Heart right ventricle (tissue), 16 donors: Measurements from ENCODE around the gene CD7. TPM values are rescaled to one million over a fixed set of nuclear protein-coding genes. Genes with fewer than 3 reads are reported as not detected.

Experiments
- ATAC-seq, 8 donors: fragments of 200-7000 bp; cut with Tn5 transposase; one replicate each; pipeline ENCODE4 v1.9.1; 2020; ENCODE audit warnings: mild to moderate bottlenecking in 8 of 8, moderate library complexity in 8 of 8, moderate number of reproducible peaks in 1 of 8
- DNase-seq, 2 donors: peaks; one replicate each; pipeline ENCODE4 v3.0.0-alpha.2; 2020
- H3K27ac ChIP-seq, 10 donors: fragments of 200-600 bp; sonication (generic) in 2 of 10; one replicate each; pipeline versions ENCODE4 v1.5.0 to v1.8.0; 2020 to 2022; ENCODE audit warnings: mild to moderate bottlenecking in 3 of 10
- H3K27me3 ChIP-seq, 7 donors: fragments of 200-600 bp; one replicate each; pipeline ENCODE4 v1.8.0; 2021 to 2022; ENCODE audit warnings: mild to moderate bottlenecking in 2 of 7
- H3K36me3 ChIP-seq, 9 donors: fragments of 200-600 bp; sonication (generic) in 1 of 9; one replicate each; pipeline versions ENCODE4 v1.5.0 to v1.8.0; 2020 to 2022; ENCODE audit warnings: mild to moderate bottlenecking in 2 of 9
- H3K4me1 ChIP-seq, 9 donors: fragments of 200-600 bp; sonication (generic) in 1 of 9; one replicate each; pipeline versions ENCODE4 v1.5.0 to v1.8.0; 2020 to 2022; ENCODE audit warnings: mild to moderate bottlenecking in 4 of 9
- H3K4me3 ChIP-seq, 10 donors: fragments of 200-600 bp; sonication (generic) in 2 of 10; one replicate each; pipeline versions ENCODE4 v1.5.0 to v1.8.0; 2020 to 2022; ENCODE audit warnings: mild to moderate bottlenecking in 7 of 10, moderate library complexity in 2 of 10
- H3K9me3 ChIP-seq, 11 donors: fragments of 200-600 bp in 10 of 11; sonication (generic) in 2 of 11; one replicate each; pipeline versions ENCODE4 v1.5.0 to v1.8.0; 2013 to 2022; ENCODE audit warnings: mild to moderate bottlenecking in 2 of 11, control low read depth in 1 of 11, moderate library complexity in 1 of 11
- WGBS, 2 donors: extraction: QIAGEN DNeasy Blood & Tissue Kit; methylation state at CpG; one replicate each; pipeline ENCODE4 v1.1.7; 2013; ENCODE audit warnings: inconsistent platforms in 1 of 2; 5-methylcytosine and 5-hydroxymethylcytosine counted together
- intact Hi-C, 10 donors: fragments of 100-400 bp; cut with DNase I; formaldehyde crosslinking; loops; one replicate each; pipeline versions ENCODE4 v1.11.1 to v1.14.2; 2022
- polyA plus RNA-seq, 2 donors: library from polyadenylated mRNA; stranded (reverse); fragments of 200-250 nt; gene quantifications; one replicate each; pipeline ENCODE4 v1.2.3, GENCODE V29; 2013
- total RNA-seq, 10 donors: library from RNA; stranded (reverse); fragmentation: NEBNext Ultra II Directional in 3 of 10; extraction: Animal tissue kit (Norgen Biotek cat#: 25700) in 3 of 10; gene quantifications; one replicate each; pipeline versions ENCODE4 v1.2.1 to v1.2.4, GENCODE V29; 2021 to 2023
- TF ChIP-seq, protein P1 (sequence below), 9 donors: fragments of 200-600 bp; sonication (generic) in 2 of 9; IDR thresholded peaks; one replicate each; pipeline versions ENCODE4 v1.5.0 to v1.8.0; 2021 to 2022; ENCODE audit warnings: antibody characterized with exemption in 9 of 9, mild to moderate bottlenecking in 5 of 9, moderate library complexity in 1 of 9
- donor health status: Arrhythmogenic right ventricular cardiomyopathy.
- donor health status: ischemic (EF 13 %, LVEDD 7.1; RV severe dilation, severe dysfunction).
- donor health status: healthy with polysubstance abuse.
- donor health status: DM: no; HTN: yes; CAD: no.
- donor health status: DM: no; HTN: no; CAD: no.
- donor health status: ischemic (EF 25% LVEDD 6.9; RV normal size, moderate dysfunction).
- donor health status: ischemic (EF 25% LVEDD 5.7; RV mildly dilated, moderate dysfunction).
- donor health status: healthy.
- donor health status: DM: yes; HTN: yes; CAD: no.
- donor health status: Ischemic cardiomyopathy.
- donor health status: ischemic (EF 35%, LVEDD 5.7; RV mildly dilated, moderate dysfunction).
- donor health status: nonischemic (EF 11% LVEDD 7.7; RV severe dilation, severe dysfunction).
- donor health status: DM: yes; HTN: yes; CAD: no.
- donor health status: PGD.
- donor health status: ischemic (EF 29% LVEDD 5.4; RV normal size, mild dysfunction).
- donor health status: nonischemic (EF 23%, LVEDD 6.1; RV moderate dilation, normal function).

The CD7 gene
- total and polyA plus RNA-seq, 12 donors: 0.15 to 6.0 (median 0.39) TPM; not detected in 1

- Histone ChIP-seq H3K4me3 (no peak overlapping the region), H3K36me3 (no peaks in the 10 kb centered on the region), H3K27me3 (peaks cover 0 to 5% (median 0%) of the 10 kb centered on the region in 7 donors), H3K9me3 (no peaks in the 10 kb centered on the region), H3K4me1 (peaks cover 0 to 16% (median 11%) of the 10 kb centered on the region in 9 donors), H3K27ac (no peak overlapping the region)
- no peak for DNase-seq
- 70 to 75% methylated on average over 28 of the region's 28 CpGs for WGBS, 2 donors
- no peak for ATAC-seq
- TF ChIP-seq, protein P1, sequence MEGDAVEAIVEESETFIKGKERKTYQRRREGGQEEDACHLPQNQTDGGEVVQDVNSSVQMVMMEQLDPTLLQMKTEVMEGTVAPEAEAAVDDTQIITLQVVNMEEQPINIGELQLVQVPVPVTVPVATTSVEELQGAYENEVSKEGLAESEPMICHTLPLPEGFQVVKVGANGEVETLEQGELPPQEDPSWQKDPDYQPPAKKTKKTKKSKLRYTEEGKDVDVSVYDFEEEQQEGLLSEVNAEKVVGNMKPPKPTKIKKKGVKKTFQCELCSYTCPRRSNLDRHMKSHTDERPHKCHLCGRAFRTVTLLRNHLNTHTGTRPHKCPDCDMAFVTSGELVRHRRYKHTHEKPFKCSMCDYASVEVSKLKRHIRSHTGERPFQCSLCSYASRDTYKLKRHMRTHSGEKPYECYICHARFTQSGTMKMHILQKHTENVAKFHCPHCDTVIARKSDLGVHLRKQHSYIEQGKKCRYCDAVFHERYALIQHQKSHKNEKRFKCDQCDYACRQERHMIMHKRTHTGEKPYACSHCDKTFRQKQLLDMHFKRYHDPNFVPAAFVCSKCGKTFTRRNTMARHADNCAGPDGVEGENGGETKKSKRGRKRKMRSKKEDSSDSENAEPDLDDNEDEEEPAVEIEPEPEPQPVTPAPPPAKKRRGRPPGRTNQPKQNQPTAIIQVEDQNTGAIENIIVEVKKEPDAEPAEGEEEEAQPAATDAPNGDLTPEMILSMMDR (IDR thresholded peaks at IDR 0.05): no peak
- intact Hi-C loops: no loop called here
Measured at GRCh38 chr17:82346342-82347300, 29.2 kb upstream of the CD7 start.

DNA sequence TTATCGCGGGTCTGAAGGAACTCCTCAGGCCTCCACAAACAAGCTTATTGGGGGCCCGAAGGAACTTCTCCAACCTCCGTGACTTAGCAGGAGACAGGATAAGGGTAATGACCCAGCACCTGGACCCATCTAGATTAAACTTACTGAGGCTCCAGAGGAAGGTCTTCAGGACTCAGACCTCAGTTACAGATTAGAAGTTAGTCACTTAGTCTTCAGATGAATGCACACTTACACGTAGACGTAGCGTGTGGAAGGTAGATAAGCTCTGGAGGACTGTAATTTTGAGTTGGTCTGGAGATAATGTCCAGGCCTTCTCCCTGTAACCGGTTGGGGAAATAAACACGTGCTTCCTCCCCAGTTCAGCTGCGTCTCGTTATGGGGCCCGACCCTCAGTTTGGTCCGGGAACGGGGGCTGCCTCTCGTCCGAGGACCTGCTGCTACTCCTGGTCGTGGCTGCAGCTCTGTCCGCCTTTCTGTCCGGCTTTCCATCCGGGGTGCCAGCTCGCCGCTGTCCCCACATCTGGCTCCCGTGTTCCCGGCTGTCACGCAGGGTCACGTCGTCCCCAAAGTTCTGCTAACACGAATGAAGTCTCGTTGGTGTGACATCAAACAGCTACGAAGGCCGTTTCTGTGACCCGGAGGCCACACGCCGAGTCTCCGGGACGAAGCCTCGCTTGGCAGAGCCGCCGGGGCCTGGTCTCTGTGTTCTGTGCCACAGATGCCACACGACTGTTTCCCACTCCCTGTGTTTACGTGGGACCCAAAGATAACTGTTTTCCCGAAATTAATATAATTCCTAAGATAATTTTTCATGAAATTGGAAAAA lies 28.0 kb upstream of the CD7 start:
- TF ChIP-seq, protein P1 (IDR thresholded peaks at IDR 0.05): no peak
- H3K36me3 ChIP-seq: no peaks in the 10 kb centered on the region
- peaks cover 0 to 15% (median 11%) of the 10 kb centered on the region in 9 donors for H3K4me1 ChIP-seq
- H3K27me3 ChIP-seq: peaks cover 0 to 5% (median 0%) of the 10 kb centered on the region in 7 donors
- ATAC-seq: no peak
- peak in 1 of 2 donors; percentile 10 for DNase-seq
- no peak overlapping the region for H3K27ac ChIP-seq
- WGBS, 2 donors: 88% methylated on average over 42 of the region's 42 CpGs
- intact Hi-C loops: no loop called here
- no peaks in the 10 kb centered on the region for H3K9me3 ChIP-seq
- H3K4me3 ChIP-seq: no peak overlapping the region

DNA sequence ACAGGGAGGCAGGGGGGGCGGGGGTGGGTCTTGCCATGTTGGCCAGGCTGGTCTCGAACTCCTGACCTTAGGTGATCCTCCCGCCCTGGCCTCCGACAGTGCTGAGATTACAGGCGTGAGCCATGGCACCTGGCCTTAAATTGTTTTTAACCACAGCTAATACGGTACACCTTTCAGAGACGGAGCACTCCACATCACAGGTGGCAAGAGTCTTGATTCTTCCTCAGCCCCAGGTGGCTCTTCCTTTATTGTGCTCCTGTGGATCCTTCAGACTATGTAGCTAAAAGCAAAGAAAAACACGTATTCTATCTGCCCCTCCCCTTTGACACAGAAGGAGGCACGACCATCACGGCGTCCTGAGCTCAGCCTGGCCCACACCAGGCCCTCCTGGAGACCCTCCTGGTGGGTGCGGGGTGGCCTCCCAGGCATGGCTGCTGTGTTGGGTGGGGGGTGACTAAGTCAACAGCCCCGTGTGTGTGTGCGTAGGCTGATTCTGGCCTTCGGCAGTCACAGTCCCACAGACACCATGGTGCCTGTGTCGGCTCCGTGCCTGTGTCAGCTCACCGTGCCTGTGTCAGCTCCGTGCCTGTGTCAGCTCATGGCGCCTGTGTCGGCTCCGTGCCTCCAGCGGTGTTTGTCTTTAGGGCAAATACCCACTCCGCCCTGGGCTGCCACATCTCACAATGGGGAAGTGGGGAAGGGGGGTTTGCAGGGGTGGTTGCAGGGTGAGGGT lies 26.9 kb upstream of the CD7 start:
- intact Hi-C loops: no loop called here
- 74 to 87% methylated on average over 24 of the region's 24 CpGs for WGBS, 2 donors
- no peaks in the 10 kb centered on the region for H3K36me3 ChIP-seq
- peak in 1 of 8 donors; percentile 10 for ATAC-seq
- no peak overlapping the region for H3K4me3 ChIP-seq
- peaks cover 0 to 5% (median 0%) of the 10 kb centered on the region in 7 donors for H3K27me3 ChIP-seq
- TF ChIP-seq, protein P1 (IDR thresholded peaks at IDR 0.05): no peak
- no peak overlapping the region for H3K27ac ChIP-seq
- peaks cover 0 to 14% (median 8%) of the 10 kb centered on the region in 9 donors for H3K4me1 ChIP-seq
- DNase-seq: no peak
- H3K9me3 ChIP-seq: no peaks in the 10 kb centered on the region

GRCh38 chr17:82343560-82343959 lies 26.2 kb upstream of the CD7 start:
- Histone ChIP-seq H3K36me3 (no peaks in the 10 kb centered on the region), H3K4me1 (peaks cover 0 to 16% (median 11%) of the 10 kb centered on the region in 9 donors), H3K27me3 (peaks cover 0 to 5% (median 0%) of the 10 kb centered on the region in 7 donors), H3K27ac (no peak overlapping the region), H3K9me3 (no peaks in the 10 kb centered on the region), H3K4me3 (no peak overlapping the region)
- ATAC-seq (no peak), DNase-seq (no peak)
- TF ChIP-seq, protein P1 (IDR thresholded peaks at IDR 0.05): no peak
- WGBS, 2 donors: 92 to 94% methylated on average over 5 of the region's 5 CpGs
- intact Hi-C loops: no loop called here
